ENCODE measurements around the gene MBD3.

- TF ChIP-seq CTCF (IDR thresholded peaks at IDR 0.05; ENCODE audit: low read depth, low read length, missing input control) (no peak), GABPA (IDR thresholded peaks at IDR 0.05 in 1 of 2, conservative IDR thresholded peaks at IDR 0.05 in 1 of 2) (no peak), HNF4A (conservative IDR thresholded peaks at IDR 0.05) (no peak), RAD21 (IDR thresholded peaks at IDR 0.05) (no peak), REST (IDR thresholded peaks at IDR 0.05) (no peak), JUND (IDR thresholded peaks at IDR 0.05) (no peak), YY1 (IDR thresholded peaks at IDR 0.05) (no peak), SP1 (IDR thresholded peaks at IDR 0.05) (no peak), MAX (IDR thresholded peaks at IDR 0.05) (no peak), RXRA (IDR thresholded peaks at IDR 0.05) (no peak), ZBTB33 (IDR thresholded peaks at IDR 0.05) (no peak)
These were observed 42.2 kb upstream of the MBD3 start for GRCh38 chr19:1634938-1635243.
